Breast epithelium (tissue), 4 donors: ENCODE measurements around the gene FRMPD4. TPM values are rescaled to one million over a fixed set of nuclear protein-coding genes. Genes with fewer than 3 reads are reported as not detected.

Experiments
- DNase-seq, 2 donors: peaks; one replicate each; pipeline ENCODE4 v3.0.0-alpha.2; 2019; ENCODE audit warnings: low spot score in 2 of 2
- H3K27ac ChIP-seq, 2 donors: fragments of 200-600 bp; sonication (generic) in 1 of 2; one replicate each; pipeline ENCODE4 v1.5.1; 2016 to 2019; ENCODE audit warnings: mild to moderate bottlenecking in 1 of 2
- H3K27me3 ChIP-seq, 2 donors: fragments of 200-600 bp; sonication (generic) in 1 of 2; one replicate each; pipeline versions ENCODE4 v1.5.1 to v1.6.0; 2017 to 2019; ENCODE audit warnings: control low read depth in 1 of 2, mild to moderate bottlenecking in 1 of 2
- H3K36me3 ChIP-seq: fragments of 200-600 bp; one replicate; pipeline ENCODE4 v1.5.1; 2019
- H3K4me1 ChIP-seq, 2 donors: fragments of 200-600 bp; sonication (generic); one replicate each; pipeline ENCODE4 v1.5.1; 2016 to 2019; ENCODE audit warnings: control low read depth in 1 of 2
- H3K4me3 ChIP-seq, 3 donors: fragments of 200-600 bp; sonication (generic); 1 replicate in 2 of 3; 2 replicates in 1 of 3; pipeline ENCODE4 v1.5.1; 2016 to 2019; ENCODE audit warnings: mild to moderate bottlenecking in 3 of 3, moderate library complexity in 2 of 3
- H3K9me3 ChIP-seq, 2 donors: fragments of 200-600 bp; sonication (generic) in 1 of 2; one replicate each; pipeline ENCODE4 v1.5.1; 2016 to 2019; ENCODE audit warnings: control low read depth in 1 of 2
- POLR2A ChIP-seq: fragments of 450-650 bp; IDR thresholded peaks from one replicate; pipeline ENCODE4 v1.6.1; 2016; ENCODE audit warnings: antibody characterized with exemption, mild to moderate bottlenecking, moderate library complexity
- POLR2AphosphoS5 ChIP-seq, 3 donors: sonication (generic); formaldehyde crosslinking; IDR thresholded peaks; one replicate each; pipeline ENCODE4 v1.6.1; 2017; ENCODE audit warnings: antibody characterized with exemption in 3 of 3
- intact Hi-C: fragments of 100-400 bp; cut with DNase I; formaldehyde crosslinking; loops from one replicate; pipeline ENCODE4 v1.15.1; 2023; ENCODE audit warnings: low total_unique reads
- total RNA-seq, 3 donors: library from RNA; depleted of rRNA; stranded (reverse); fragments of >200 nt; gene quantifications; one replicate each; pipeline ENCODE4 v1.1.0, GENCODE V29; 2016
- TF ChIP-seq, protein P1 (sequence below), 3 donors: fragments of 450-650 bp; IDR thresholded peaks; one replicate each; pipeline ENCODE4 v1.5.1; 2016 to 2017; ENCODE audit warnings: antibody characterized with exemption in 3 of 3, mild to moderate bottlenecking in 3 of 3, moderate library complexity in 3 of 3

FRMPD4 gene
- total RNA-seq, 3 donors from 2014 or later = under 0.01 TPM

DNA sequence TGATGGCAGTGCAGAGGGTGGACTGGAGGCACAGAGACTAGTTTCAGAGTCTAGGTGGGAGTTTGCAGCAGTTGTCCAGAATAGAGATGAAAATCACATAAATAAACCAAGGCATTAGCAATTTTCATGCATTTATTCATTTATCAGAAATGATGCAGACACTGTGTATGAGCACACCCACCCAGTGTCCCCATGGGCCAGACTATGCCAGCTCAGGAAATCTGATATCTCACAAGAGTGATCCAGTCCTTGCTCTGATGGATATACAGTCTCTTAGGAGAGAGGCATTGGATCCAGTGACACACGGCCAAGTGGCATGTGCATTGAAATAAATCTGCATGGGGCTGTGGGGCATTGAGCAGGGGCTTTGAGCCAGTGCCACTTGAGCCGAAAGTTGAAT is 228.2 kb downstream of the FRMPD4 start:
- Histone ChIP-seq H3K36me3 (no peaks in the 10 kb centered on the region), H3K9me3 (no peaks in the 10 kb centered on the region), H3K27ac (no peak overlapping the region), H3K4me3 (no peak overlapping the region), H3K27me3 (peaks cover 0 to 16% of the 10 kb centered on the region in 2 donors), H3K4me1 (no peaks in the 10 kb centered on the region)
- TF ChIP-seq POLR2AphosphoS5 (IDR thresholded peaks at IDR 0.05) (no peak), POLR2A (no peak)
- TF ChIP-seq, protein P1, sequence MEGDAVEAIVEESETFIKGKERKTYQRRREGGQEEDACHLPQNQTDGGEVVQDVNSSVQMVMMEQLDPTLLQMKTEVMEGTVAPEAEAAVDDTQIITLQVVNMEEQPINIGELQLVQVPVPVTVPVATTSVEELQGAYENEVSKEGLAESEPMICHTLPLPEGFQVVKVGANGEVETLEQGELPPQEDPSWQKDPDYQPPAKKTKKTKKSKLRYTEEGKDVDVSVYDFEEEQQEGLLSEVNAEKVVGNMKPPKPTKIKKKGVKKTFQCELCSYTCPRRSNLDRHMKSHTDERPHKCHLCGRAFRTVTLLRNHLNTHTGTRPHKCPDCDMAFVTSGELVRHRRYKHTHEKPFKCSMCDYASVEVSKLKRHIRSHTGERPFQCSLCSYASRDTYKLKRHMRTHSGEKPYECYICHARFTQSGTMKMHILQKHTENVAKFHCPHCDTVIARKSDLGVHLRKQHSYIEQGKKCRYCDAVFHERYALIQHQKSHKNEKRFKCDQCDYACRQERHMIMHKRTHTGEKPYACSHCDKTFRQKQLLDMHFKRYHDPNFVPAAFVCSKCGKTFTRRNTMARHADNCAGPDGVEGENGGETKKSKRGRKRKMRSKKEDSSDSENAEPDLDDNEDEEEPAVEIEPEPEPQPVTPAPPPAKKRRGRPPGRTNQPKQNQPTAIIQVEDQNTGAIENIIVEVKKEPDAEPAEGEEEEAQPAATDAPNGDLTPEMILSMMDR (IDR thresholded peaks at IDR 0.05) = no peak
- no peak for DNase-seq
- intact Hi-C loops = no loop called here

DNA sequence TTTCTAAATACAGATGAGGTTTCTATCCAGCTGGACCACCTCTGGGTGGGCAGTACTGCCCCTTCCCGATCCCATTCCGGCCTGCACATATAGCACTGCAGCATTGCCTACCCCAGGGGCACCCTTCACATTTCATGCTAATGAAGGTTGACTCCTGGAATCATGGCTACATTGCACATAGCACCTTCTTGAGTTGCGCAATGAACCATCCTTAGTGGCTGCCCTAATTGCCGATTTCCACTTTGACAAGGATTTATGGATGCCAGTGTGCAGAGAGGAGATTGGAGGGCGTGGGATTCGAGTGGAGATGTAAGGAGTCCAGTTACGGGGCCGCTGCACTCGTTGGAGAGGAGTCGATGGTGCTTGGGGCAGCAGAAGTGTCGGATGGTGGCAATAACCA is 229.0 kb downstream of the FRMPD4 start:
- intact Hi-C loops = no loop called here
- TF ChIP-seq POLR2AphosphoS5 (IDR thresholded peaks at IDR 0.05) = no peak
- Histone ChIP-seq H3K4me1 (no peaks in the 10 kb centered on the region), H3K27ac (no peak overlapping the region), H3K9me3 (no peaks in the 10 kb centered on the region), H3K27me3 (peaks cover 0 to 22% of the 10 kb centered on the region in 2 donors), H3K36me3 (no peaks in the 10 kb centered on the region), H3K4me3 (no peak overlapping the region)
- no peak for DNase-seq

DNA sequence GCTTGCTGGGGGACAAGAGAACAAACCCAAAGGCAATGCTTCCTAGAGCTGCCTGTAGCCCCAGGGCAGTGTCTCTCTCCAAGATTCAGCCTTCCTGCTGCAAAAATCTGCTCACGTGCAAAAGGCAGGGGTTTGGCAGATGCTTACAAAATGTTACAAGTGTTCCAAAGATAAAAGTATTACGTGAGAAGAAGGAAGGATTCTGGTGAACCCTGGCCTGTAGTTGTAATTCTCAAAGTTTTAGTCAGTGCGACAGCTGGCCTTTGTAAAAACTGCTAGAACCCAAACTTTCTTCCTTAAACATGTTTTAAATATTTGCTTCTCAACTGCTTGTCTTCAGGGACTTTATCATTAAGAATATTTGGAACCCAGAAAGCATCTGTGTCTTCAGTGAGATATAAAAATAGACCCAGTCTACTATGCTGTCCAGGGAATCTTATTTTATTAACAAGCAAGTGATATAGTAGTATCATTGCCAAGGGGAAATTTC is 232.3 kb downstream of the FRMPD4 start:
- Histone ChIP-seq H3K27me3 (peaks cover 0 to 33% of the 10 kb centered on the region in 2 donors), H3K4me1 (no peaks in the 10 kb centered on the region), H3K36me3 (no peaks in the 10 kb centered on the region), H3K27ac (no peak overlapping the region), H3K9me3 (no peaks in the 10 kb centered on the region), H3K4me3 (no peak overlapping the region)
- intact Hi-C loops = loop anchor here (2.0 kb wide), 1 partner anchor 38 kb away; no protein-coding TSS in a partner anchor
- no peak for DNase-seq
- TF ChIP-seq, protein P1 (IDR thresholded peaks at IDR 0.05) = no peak
- no peak for TF ChIP-seq POLR2AphosphoS5 (IDR thresholded peaks at IDR 0.05)
- no peak for TF ChIP-seq POLR2A

DNA sequence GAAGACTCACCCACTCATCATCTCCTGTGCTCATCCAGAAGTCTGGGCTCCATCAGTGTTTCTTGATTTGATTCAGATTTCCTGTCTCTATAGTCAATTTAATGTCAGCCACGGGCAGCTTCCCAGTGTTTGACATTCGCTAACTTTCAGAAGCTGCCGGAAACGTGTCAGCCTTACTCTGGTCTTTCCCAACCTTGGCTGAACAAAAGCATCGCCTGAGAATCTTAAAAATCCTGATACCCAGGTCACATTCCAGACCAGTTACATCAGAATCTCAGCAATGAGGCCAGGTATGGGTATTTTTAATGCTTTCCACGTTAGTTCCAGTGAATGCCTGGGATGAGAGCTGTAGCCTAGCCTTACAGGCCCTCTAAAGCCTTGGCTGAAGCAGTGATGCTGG is 233.8 kb downstream of the FRMPD4 start:
- intact Hi-C loops = no loop called here
- DNase-seq = no peak
- H3K36me3 ChIP-seq = no peaks in the 10 kb centered on the region
- TF ChIP-seq, protein P1 (IDR thresholded peaks at IDR 0.05) = no peak
- TF ChIP-seq POLR2A (no peak), POLR2AphosphoS5 (IDR thresholded peaks at IDR 0.05) (no peak)
- no peaks in the 10 kb centered on the region for H3K9me3 ChIP-seq
- no peaks in the 10 kb centered on the region for H3K4me1 ChIP-seq
- H3K4me3 ChIP-seq = no peak overlapping the region
- H3K27ac ChIP-seq = no peak overlapping the region
- H3K27me3 ChIP-seq = peaks cover 0 to 37% of the 10 kb centered on the region in 2 donors

DNA sequence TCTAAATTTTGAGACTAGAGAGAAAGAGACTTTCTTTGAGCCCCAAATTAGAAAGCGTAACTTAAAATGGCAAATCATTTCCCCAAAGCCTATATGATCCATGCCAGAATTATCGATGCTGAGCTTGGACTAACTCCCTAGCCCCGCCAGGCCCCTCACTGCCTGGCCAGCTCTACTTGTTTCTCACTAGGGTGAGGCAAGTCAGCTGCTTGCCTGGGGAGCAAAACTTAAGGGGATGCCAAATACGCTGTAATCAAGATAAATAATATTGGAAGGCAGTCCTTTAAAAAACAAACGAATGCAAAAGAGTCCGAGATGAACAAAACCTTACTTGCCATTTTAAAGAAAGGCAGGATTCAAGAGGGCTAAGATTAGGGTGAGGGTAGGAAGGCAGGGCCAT is 236.0 kb downstream of the FRMPD4 start:
- intact Hi-C loops = no loop called here
- no peak for DNase-seq
- H3K4me3 ChIP-seq = no peak overlapping the region
- TF ChIP-seq POLR2AphosphoS5 (IDR thresholded peaks at IDR 0.05) = no peak
- no peak for TF ChIP-seq POLR2A
- TF ChIP-seq, protein P1 (IDR thresholded peaks at IDR 0.05) = no peak
- H3K4me1 ChIP-seq = no peaks in the 10 kb centered on the region
- H3K9me3 ChIP-seq = no peaks in the 10 kb centered on the region
- H3K27me3 ChIP-seq = peaks cover 0 to 39% of the 10 kb centered on the region in 2 donors
- no peaks in the 10 kb centered on the region for H3K36me3 ChIP-seq
- no peak overlapping the region for H3K27ac ChIP-seq

DNA sequence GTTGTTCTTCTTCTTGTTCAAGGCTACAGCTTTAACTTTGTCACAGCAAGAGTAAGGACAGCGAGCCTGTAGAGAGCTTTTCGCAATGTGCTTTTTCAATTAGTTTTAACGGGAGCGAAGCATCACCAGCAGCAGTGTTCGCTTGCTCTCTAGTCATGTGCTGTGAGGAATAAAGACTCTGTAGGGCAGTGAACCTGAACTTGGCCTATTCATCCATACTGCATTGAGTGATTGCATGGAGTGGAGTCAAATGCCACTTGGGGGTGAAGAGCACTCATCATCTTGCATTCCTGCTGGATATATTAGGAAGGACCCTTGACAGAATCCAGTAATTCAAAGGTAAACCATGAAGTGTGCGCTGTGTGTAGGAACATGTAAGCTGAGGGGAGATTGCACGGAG is 240.0 kb downstream of the FRMPD4 start:
- Histone ChIP-seq H3K36me3 (no peaks in the 10 kb centered on the region), H3K27me3 (peaks cover 0 to 42% of the 10 kb centered on the region in 2 donors), H3K4me3 (no peak overlapping the region), H3K9me3 (no peaks in the 10 kb centered on the region), H3K4me1 (no peaks in the 10 kb centered on the region), H3K27ac (no peak overlapping the region)
- intact Hi-C loops = no loop called here
- TF ChIP-seq, protein P1 (IDR thresholded peaks at IDR 0.05) = no peak
- TF ChIP-seq POLR2AphosphoS5 (IDR thresholded peaks at IDR 0.05) (no peak), POLR2A (no peak)
- DNase-seq = no peak
